PC-3 (cell line): ENCODE data around the gene SURF6. TPM values are rescaled to one million over a fixed set of nuclear protein-coding genes. Genes with fewer than 3 reads are reported as not detected.

Source experiments
- ATAC-seq: fragments of 200-7000 bp; cut with Tn5 transposase; 2 replicates; pipeline ENCODE4 v1.9.1; 2020; ENCODE audit warnings: mild to moderate bottlenecking, moderate library complexity
- BruUV-seq: library from RNA; stranded (reverse); fragments of 400-500 nt; replicated peaks from 2 replicates; lab custom pipeline; 2021; lab: Mats Ljungman, UMichigan
- CTCF ChIA-PET: fragments of 300-600 bp; sonication (Branson Sonifier 250); formaldehyde crosslinking; loops from one replicate; lab custom pipeline; 2022; ENCODE audit warnings: antibody characterized with exemption; lab: Charles Lee
- POLR2A ChIA-PET: fragments of 300-600 bp; sonication (Branson Sonifier 250); formaldehyde crosslinking; loops from one replicate; lab custom pipeline; 2022; ENCODE audit warnings: antibody characterized with exemption; ENCODE audit not compliant: unreplicated experiment; lab: Charles Lee
- DNase-seq: peaks from one replicate; pipeline ENCODE4 v3.0.0-alpha.2; 2015
- H2AFZ ChIP-seq: fragments of 300-600 bp; sonication (generic); 2 replicates; pipeline ENCODE4 v1.6.0; 2016; ENCODE audit warnings: antibody characterized with exemption, low read length
- H3F3A ChIP-seq: fragments of 300-600 bp; sonication (generic); one replicate; pipeline ENCODE4 v1.6.0; 2017; ENCODE audit warnings: antibody characterized with exemption, low read length, control low read depth, mild to moderate bottlenecking; ENCODE audit not compliant: unreplicated experiment
- H3K27ac ChIP-seq: fragments of 300-600 bp; sonication (generic); 2 replicates; pipeline ENCODE4 v1.5.1; 2016; ENCODE audit warnings: mild to moderate bottlenecking, low read length
- H3K27me3 ChIP-seq: fragments of 300-600 bp; sonication (generic); 2 replicates; pipeline ENCODE4 v1.6.1; 2016; ENCODE audit warnings: low read length, mixed read lengths
- H3K36me3 ChIP-seq: fragments of 300-600 bp; sonication (generic); 2 replicates; pipeline ENCODE4 v1.6.1; 2016; ENCODE audit warnings: low read depth, mixed run types, low read length, mixed read lengths
- H3K4me1 ChIP-seq: fragments of 300-600 bp; sonication (generic); 2 replicates; pipeline ENCODE4 v1.5.1; 2016; ENCODE audit warnings: low read length; ENCODE audit not compliant: insufficient read depth
- H3K4me2 ChIP-seq: fragments of 300-600 bp; sonication (generic); 2 replicates; pipeline ENCODE4 v1.6.0; 2016; ENCODE audit warnings: low read length
- H3K4me3 ChIP-seq: fragments of 300-600 bp; sonication (generic); 2 replicates; pipeline ENCODE4 v1.5.1; 2016; ENCODE audit warnings: mild to moderate bottlenecking, low read length, mixed read lengths
- H3K79me2 ChIP-seq: fragments of 300-600 bp; sonication (generic); 2 replicates; pipeline ENCODE4 v1.6.1; 2017; ENCODE audit warnings: low read length, mixed read lengths
- H3K9ac ChIP-seq: fragments of 300-600 bp; sonication (generic); 2 replicates; pipeline ENCODE4 v1.6.0; 2016; ENCODE audit warnings: mild to moderate bottlenecking, low read length
- H3K9me2 ChIP-seq: fragments of 300-600 bp; sonication (generic); replicated peaks from 2 replicates; pipeline ENCODE4 v1.6.1; 2016; ENCODE audit warnings: mixed run types, low read length, mixed read lengths
- H3K9me3 ChIP-seq: fragments of 300-600 bp; sonication (generic); 2 replicates; pipeline ENCODE4 v1.6.1; 2016; ENCODE audit warnings: low read length, mixed read lengths
- H4K20me1 ChIP-seq: fragments of 300-600 bp; sonication (generic); 2 replicates; pipeline ENCODE4 v1.6.1; 2016; ENCODE audit warnings: low read length, mixed read lengths
- EZH2 ChIP-seq: fragments of 300-600 bp; sonication (generic); IDR thresholded peaks from one replicate; pipeline ENCODE4 v1.6.1; 2017; ENCODE audit warnings: antibody characterized with exemption, mild to moderate bottlenecking, low read length; ENCODE audit not compliant: unreplicated experiment
- EZH2phosphoT487 ChIP-seq: fragments of 300-600 bp; sonication (generic); IDR thresholded peaks from 2 replicates; pipeline ENCODE4 v1.6.1; 2018; ENCODE audit warnings: mild to moderate bottlenecking, antibody characterized with exemption, low read length, borderline replicate concordance
- intact Hi-C: fragments of 100-400 bp; cut with micrococcal nuclease; formaldehyde crosslinking; loops from 2 replicates; pipeline ENCODE4 v1.9.0; 2023
- total RNA-seq: library from RNA; depleted of rRNA; stranded (reverse); fragments of >200 nt; gene quantifications from 2 replicates; pipeline ENCODE4 v1.2.3, GENCODE V29; 2014
- TF ChIP-seq, protein P1 (sequence below): fragments of 300-600 bp; sonication (generic); conservative IDR thresholded peaks from 2 replicates; pipeline ENCODE4 v1.5.1; 2017; ENCODE audit warnings: antibody characterized with exemption, low read depth, mild to moderate bottlenecking, low read length

SURF6 gene
- total RNA-seq, 1 experiment from 2014 or later, result 28.0 TPM

DNA sequence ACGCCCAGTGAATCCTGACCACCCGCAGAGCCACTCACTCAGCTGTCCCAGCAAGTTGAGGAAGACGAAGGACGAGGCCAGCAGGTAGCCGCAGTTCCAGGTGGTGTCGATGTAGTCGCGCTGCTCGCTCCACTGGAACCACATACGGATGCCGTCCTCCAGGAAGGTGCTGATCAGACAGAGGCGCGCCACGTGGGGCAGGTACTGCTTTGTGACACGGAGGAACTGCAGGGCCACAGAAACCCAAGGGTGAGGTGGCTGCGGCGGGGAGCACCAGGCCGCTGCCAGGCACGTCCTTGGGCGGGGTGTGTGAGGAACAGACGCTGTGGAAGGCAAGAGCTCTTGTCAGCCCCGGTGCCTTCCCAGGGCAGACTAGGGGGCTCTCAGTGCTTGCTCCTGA is 31.2 kb upstream of the SURF6 start:
- Histone ChIP-seq H3K4me1 (peaks cover 8% of the 10 kb centered on the region; the same call in 1 of the 2 replicates), H3K79me2 (peaks cover 55% of the 10 kb centered on the region), H2AFZ (no peak overlapping the region), H3K4me3 (no peak overlapping the region), H3K27ac (no peak overlapping the region), H3K9ac (no peak overlapping the region), H3K27me3 (no peaks in the 10 kb centered on the region), H3K36me3 (peaks cover 16% of the 10 kb centered on the region; the same call in 1 of the 2 replicates), H3K9me2 (no peaks in the 10 kb centered on the region), H3F3A (no peaks in the 10 kb centered on the region), H3K9me3 (no peaks in the 10 kb centered on the region), H4K20me1 (peaks cover 29% of the 10 kb centered on the region; the same call in 1 of the 2 replicates), H3K4me2 (no peak overlapping the region)
- ATAC-seq, result no peak
- POLR2A ChIA-PET, result no interaction called here
- DNase-seq, result no peak
- no peak for TF ChIP-seq EZH2phosphoT487
- TF ChIP-seq EZH2, result no peak
- TF ChIP-seq, protein P1, sequence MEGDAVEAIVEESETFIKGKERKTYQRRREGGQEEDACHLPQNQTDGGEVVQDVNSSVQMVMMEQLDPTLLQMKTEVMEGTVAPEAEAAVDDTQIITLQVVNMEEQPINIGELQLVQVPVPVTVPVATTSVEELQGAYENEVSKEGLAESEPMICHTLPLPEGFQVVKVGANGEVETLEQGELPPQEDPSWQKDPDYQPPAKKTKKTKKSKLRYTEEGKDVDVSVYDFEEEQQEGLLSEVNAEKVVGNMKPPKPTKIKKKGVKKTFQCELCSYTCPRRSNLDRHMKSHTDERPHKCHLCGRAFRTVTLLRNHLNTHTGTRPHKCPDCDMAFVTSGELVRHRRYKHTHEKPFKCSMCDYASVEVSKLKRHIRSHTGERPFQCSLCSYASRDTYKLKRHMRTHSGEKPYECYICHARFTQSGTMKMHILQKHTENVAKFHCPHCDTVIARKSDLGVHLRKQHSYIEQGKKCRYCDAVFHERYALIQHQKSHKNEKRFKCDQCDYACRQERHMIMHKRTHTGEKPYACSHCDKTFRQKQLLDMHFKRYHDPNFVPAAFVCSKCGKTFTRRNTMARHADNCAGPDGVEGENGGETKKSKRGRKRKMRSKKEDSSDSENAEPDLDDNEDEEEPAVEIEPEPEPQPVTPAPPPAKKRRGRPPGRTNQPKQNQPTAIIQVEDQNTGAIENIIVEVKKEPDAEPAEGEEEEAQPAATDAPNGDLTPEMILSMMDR, result no peak
- intact Hi-C loops, result no loop called here
- CTCF ChIA-PET, result no interaction called here
- no TSS peak for BruUV-seq

DNA sequence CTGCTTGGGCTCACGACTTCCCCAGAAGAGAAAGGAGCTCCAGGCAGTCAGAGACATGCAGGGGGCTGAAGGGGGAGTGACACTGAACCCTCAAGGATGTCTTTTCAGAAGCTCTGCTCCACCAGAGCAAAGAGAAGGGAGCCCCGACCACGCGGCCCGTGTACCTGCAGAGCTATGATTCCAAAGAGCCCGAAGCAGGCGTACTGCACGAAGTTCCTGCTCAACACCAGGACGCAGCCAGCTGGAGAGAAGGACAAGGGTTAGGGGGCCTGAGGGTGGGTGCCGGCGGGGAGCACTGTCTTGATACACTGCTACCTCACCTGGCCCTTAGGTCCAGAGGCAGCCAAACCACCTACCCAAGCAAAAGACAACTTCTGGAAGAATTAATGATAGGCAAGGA is 30.4 kb upstream of the SURF6 start:
- TF ChIP-seq EZH2phosphoT487, result no peak
- TF ChIP-seq, protein P1, result no peak
- no peak for TF ChIP-seq EZH2
- no peak for ATAC-seq
- peaks cover 8% of the 10 kb centered on the region; the same call in 1 of the 2 replicates for H3K4me1 ChIP-seq
- no peaks in the 10 kb centered on the region for H3K27me3 ChIP-seq
- H3F3A ChIP-seq, result no peaks in the 10 kb centered on the region
- intact Hi-C loops, result no loop called here
- BruUV-seq, result no TSS peak
- CTCF ChIA-PET, result no interaction called here
- no peak overlapping the region for H3K4me3 ChIP-seq
- H3K36me3 ChIP-seq, result peaks cover 16% of the 10 kb centered on the region; the same call in 1 of the 2 replicates
- no peak overlapping the region for H3K4me2 ChIP-seq
- H3K9me3 ChIP-seq, result no peaks in the 10 kb centered on the region
- no peak overlapping the region for H2AFZ ChIP-seq
- POLR2A ChIA-PET, result no interaction called here
- H3K79me2 ChIP-seq, result peaks cover 47% of the 10 kb centered on the region
- H3K27ac ChIP-seq, result no peak overlapping the region
- no peaks in the 10 kb centered on the region for H3K9me2 ChIP-seq
- no peak for DNase-seq
- no peak overlapping the region for H3K9ac ChIP-seq
- peaks cover 21% of the 10 kb centered on the region; the same call in 1 of the 2 replicates for H4K20me1 ChIP-seq

DNA sequence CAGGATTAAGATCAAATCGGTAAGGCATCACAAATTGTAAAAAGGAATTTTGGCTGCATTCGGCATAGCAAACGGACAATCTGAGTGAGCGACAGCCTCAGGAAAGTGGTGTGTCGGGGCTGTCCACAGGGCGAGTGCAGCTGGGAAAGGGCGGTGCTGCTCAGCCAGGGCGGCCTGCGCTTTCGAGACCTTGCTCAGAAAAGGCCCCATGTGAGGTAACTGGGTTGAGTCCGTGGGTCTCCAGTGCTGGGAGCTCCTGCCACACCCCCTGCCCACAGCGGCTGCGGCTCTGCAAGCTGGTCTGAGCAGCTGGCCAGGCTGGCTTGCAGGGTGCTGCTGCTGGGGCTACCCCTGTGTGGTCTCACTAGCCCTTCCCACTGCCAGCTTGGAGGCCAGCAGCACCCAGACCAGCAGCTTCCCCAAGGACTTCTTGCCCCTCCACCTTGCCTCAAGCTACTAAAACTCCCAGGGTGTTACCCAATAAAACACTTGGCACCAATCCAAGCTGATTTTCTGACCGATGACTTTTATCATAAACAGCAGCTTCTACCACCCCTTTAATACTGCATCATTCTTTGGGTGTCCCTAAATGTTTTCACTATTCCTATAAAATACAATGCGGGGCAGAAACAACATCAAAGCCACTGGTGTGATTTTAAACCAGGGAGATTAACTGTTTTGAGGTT is 26.5 kb upstream of the SURF6 start:
- ChIA-PET CTCF (no interaction called here), POLR2A (no interaction called here)
- Histone ChIP-seq H3K27me3 (no peaks in the 10 kb centered on the region), H3K9ac (no peak overlapping the region), H3K9me3 (no peaks in the 10 kb centered on the region), H3K4me3 (no peak overlapping the region), H3K4me1 (peaks cover 6% of the 10 kb centered on the region), H2AFZ (no peak overlapping the region), H3F3A (no peaks in the 10 kb centered on the region), H3K79me2 (peaks cover 24% of the 10 kb centered on the region), H3K27ac (no peak overlapping the region), H4K20me1 (no peaks in the 10 kb centered on the region), H3K4me2 (no peak overlapping the region), H3K9me2 (no peaks in the 10 kb centered on the region), H3K36me3 (peaks cover 19% of the 10 kb centered on the region)
- TF ChIP-seq EZH2phosphoT487 (no peak), EZH2 (no peak)
- TF ChIP-seq, protein P1, result no peak
- intact Hi-C loops, result no loop called here
- ATAC-seq (no peak), DNase-seq (no peak)
- TSS peak; percentile 27 for BruUV-seq
